KMS-11 (cell line): ENCODE data around the gene ABCA4.

Experiments
- H2AFZ ChIP-seq: fragments of 200-600 bp; sonication (generic); 2 replicates; pipeline ENCODE4 v1.6.1; 2016; ENCODE audit warnings: antibody characterized with exemption, mixed run types, low read depth
- H3K27ac ChIP-seq: fragments of 200-600 bp; sonication (generic); 2 replicates; pipeline ENCODE4 v1.6.1; 2016; ENCODE audit warnings: mild to moderate bottlenecking, mixed run types
- H3K27me3 ChIP-seq: fragments of 200-600 bp; sonication (generic); 2 replicates; pipeline ENCODE4 v1.6.1; 2017; ENCODE audit warnings: mild to moderate bottlenecking, low read depth, mixed run types, moderate library complexity; ENCODE audit not compliant: insufficient read depth
- H3K36me3 ChIP-seq: fragments of 200-600 bp; sonication (generic); 2 replicates; pipeline ENCODE4 v1.6.1; 2017; ENCODE audit warnings: mild to moderate bottlenecking, mixed run types; ENCODE audit not compliant: insufficient read depth
- H3K4me1 ChIP-seq: fragments of 200-600 bp; sonication (generic); 2 replicates; pipeline ENCODE4 v1.6.1; 2016; ENCODE audit warnings: mild to moderate bottlenecking, low read depth, mixed run types; ENCODE audit not compliant: poor library complexity, severe bottlenecking
- H3K4me2 ChIP-seq: fragments of 200-600 bp; sonication (generic); 2 replicates; pipeline ENCODE4 v1.7.0; 2016; ENCODE audit warnings: mild to moderate bottlenecking, mixed run types
- H3K4me3 ChIP-seq: fragments of 200-600 bp; sonication (generic); IDR thresholded peaks from 2 replicates; pipeline ENCODE4 v1.6.1; 2017; ENCODE audit warnings: low read depth, low read length, mixed read lengths; ENCODE audit not compliant: insufficient read depth
- H3K79me2 ChIP-seq: fragments of 200-600 bp; sonication (generic); 2 replicates; pipeline ENCODE4 v1.6.1; 2016; ENCODE audit warnings: low read depth, mixed run types; ENCODE audit not compliant: insufficient read depth
- H3K9ac ChIP-seq: fragments of 200-600 bp; sonication (generic); 2 replicates; pipeline ENCODE4 v1.6.1; 2016; ENCODE audit warnings: mild to moderate bottlenecking, mixed run types
- H4K20me1 ChIP-seq: fragments of 200-600 bp; sonication (generic); 2 replicates; pipeline ENCODE4 v1.6.1; 2016; ENCODE audit warnings: mild to moderate bottlenecking, mixed run types; ENCODE audit not compliant: insufficient read depth
- CTCF ChIP-seq: fragments of 200-600 bp; sonication (generic); conservative IDR thresholded peaks from 2 replicates; pipeline ENCODE4 v1.6.1; 2017; ENCODE audit warnings: low read depth, mild to moderate bottlenecking, antibody characterized with exemption, low read length, moderate library complexity, mixed read lengths

ABCA4 gene

GRCh38 chr1:94043738-94044289, 77.1 kb downstream of the ABCA4 start:
- H3K27ac ChIP-seq = no peak overlapping the region

DNA sequence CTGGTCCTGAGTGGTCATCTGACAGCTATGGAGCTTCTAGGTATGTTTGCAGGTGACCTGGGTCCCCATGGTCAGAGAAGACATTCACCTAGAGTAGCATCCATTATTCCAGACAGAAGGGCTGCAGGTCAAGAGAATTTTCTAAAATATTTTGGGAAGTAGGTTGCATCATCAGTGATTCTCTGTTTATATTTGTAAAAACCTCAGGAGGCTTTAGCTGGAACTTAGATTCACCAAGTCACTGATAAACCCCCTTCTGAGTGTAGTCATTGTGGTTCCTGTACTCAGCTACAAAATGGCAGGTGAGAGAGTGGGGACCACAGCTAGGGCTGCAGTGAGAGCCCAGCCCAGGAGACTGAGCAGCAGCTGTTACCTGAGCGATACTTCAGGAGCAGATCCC, 78.6 kb downstream of the ABCA4 start:
- Histone ChIP-seq H3K4me3 (no peak overlapping the region), H3K4me2 (no peak overlapping the region), H4K20me1 (no peaks in the 10 kb centered on the region), H3K9ac (no peak overlapping the region), H2AFZ (no peak overlapping the region), H3K4me1 (no peaks in the 10 kb centered on the region), H3K79me2 (no peaks in the 10 kb centered on the region), H3K27ac (no peak overlapping the region), H3K27me3 (no peaks in the 10 kb centered on the region), H3K36me3 (no peaks in the 10 kb centered on the region)
- no peak for TF ChIP-seq CTCF

More at GRCh38 chr1:94043738-94044289, 77.1 kb downstream of the ABCA4 start:
- H4K20me1 ChIP-seq = no peaks in the 10 kb centered on the region
- no peak overlapping the region for H2AFZ ChIP-seq
- H3K36me3 ChIP-seq = no peaks in the 10 kb centered on the region
- no peak overlapping the region for H3K4me2 ChIP-seq
- no peak for TF ChIP-seq CTCF
- H3K4me1 ChIP-seq = no peaks in the 10 kb centered on the region
- no peaks in the 10 kb centered on the region for H3K27me3 ChIP-seq
- H3K79me2 ChIP-seq = no peaks in the 10 kb centered on the region
- H3K9ac ChIP-seq = no peak overlapping the region
- no peak overlapping the region for H3K4me3 ChIP-seq

GRCh38 chr1:94039871-94040569, 80.9 kb downstream of the ABCA4 start:
- Histone ChIP-seq H3K4me1 (no peaks in the 10 kb centered on the region), H3K27ac (no peak overlapping the region), H3K36me3 (no peaks in the 10 kb centered on the region), H4K20me1 (no peaks in the 10 kb centered on the region), H3K4me3 (no peak overlapping the region), H3K4me2 (no peak overlapping the region), H3K9ac (no peak overlapping the region), H3K27me3 (no peaks in the 10 kb centered on the region), H2AFZ (no peak overlapping the region), H3K79me2 (no peaks in the 10 kb centered on the region)
- TF ChIP-seq CTCF = no peak; the same call in 1 of the 2 replicates

DNA sequence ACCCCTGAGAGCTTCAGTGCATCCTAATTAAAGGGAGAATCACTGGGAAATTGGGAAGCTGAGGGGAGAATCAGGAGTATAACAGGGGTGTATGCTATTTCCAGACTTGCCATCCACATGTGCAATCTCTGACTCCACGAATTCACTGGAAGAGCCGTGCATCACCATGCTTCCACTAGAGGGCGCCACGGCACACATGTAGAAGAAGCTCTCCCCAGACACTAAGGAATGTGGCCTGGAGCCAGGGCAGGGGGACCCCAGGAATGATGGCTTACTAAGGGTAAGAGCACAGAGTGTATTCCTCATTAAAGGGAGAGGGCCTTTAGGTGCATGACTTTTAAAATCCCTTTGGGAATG, 81.5 kb downstream of the ABCA4 start:
- Histone ChIP-seq H3K27me3 (no peaks in the 10 kb centered on the region), H3K4me2 (no peak overlapping the region), H3K4me3 (no peak overlapping the region), H4K20me1 (no peaks in the 10 kb centered on the region), H3K79me2 (no peaks in the 10 kb centered on the region), H3K27ac (no peak overlapping the region), H3K4me1 (no peaks in the 10 kb centered on the region), H3K36me3 (no peaks in the 10 kb centered on the region), H2AFZ (no peak overlapping the region), H3K9ac (no peak overlapping the region)
- peak; percentile 78 for TF ChIP-seq CTCF
